WTC11 (cell line): ENCODE results near the gene SPECC1L. TPM values are rescaled to one million over a fixed set of nuclear protein-coding genes. Genes with fewer than 3 reads are reported as not detected.

Experiments used
- ATAC-seq: fragments of 200-7000 bp; cut with Tn5 transposase; 2 replicates; pipeline ENCODE4 v1.10.0; 2021; ENCODE audit warnings: mild to moderate bottlenecking, moderate library complexity
- CTCF ChIA-PET: fragments of 300-600 bp; sonication (Branson Sonifier 250); formaldehyde crosslinking; loops from one replicate; lab custom pipeline; 2021; ENCODE audit warnings: antibody characterized with exemption; lab: Charles Lee
- POLR2A ChIA-PET: fragments of 350-600 bp; sonication (Branson Sonifier 250); formaldehyde crosslinking; loops from one replicate; lab custom pipeline; 2021; ENCODE audit warnings: antibody characterized with exemption; lab: Charles Lee
- DNase-seq: peaks from one replicate; pipeline ENCODE4 v3.0.0; 2021; ENCODE audit warnings: low spot score
- H3K27ac Mint-ChIP-seq: 2 replicates; pipeline ENCODE4 v1.8.0; 2021; ENCODE audit warnings: mixed read lengths
- H3K27me3 Mint-ChIP-seq: 2 replicates; pipeline ENCODE4 v1.8.0; 2021; ENCODE audit warnings: low read depth, mild to moderate bottlenecking, moderate library complexity, mixed read lengths
- H3K36me3 Mint-ChIP-seq: 2 replicates; pipeline ENCODE4 v1.8.0; 2021; ENCODE audit warnings: mixed read lengths
- H3K4me1 Mint-ChIP-seq: 2 replicates; pipeline ENCODE4 v1.8.0; 2022; ENCODE audit warnings: mixed read lengths
- H3K4me3 Mint-ChIP-seq: 2 replicates; pipeline ENCODE4 v1.8.0; 2021; ENCODE audit warnings: mild to moderate bottlenecking, moderate library complexity, mixed read lengths
- H3K9me3 Mint-ChIP-seq: 2 replicates; pipeline ENCODE4 v1.8.0; 2021; ENCODE audit warnings: mixed read lengths
- ARID4B ChIP-seq: sonication (generic); formaldehyde crosslinking; IDR thresholded peaks from 2 replicates; pipeline ENCODE4 v1.8.0; 2023; ENCODE audit warnings: missing genetic modification reagents, mild to moderate bottlenecking, borderline replicate concordance
- CDX4 ChIP-seq: fragments of 250-450 bp; sonication (Bioruptor Pico); IDR thresholded peaks from 2 replicates; pipeline ENCODE4 v1.9.0; 2021; ENCODE audit warnings: moderate library complexity, mild to moderate bottlenecking, inconsistent platforms, borderline replicate concordance
- CREB1 ChIP-seq: sonication (generic); formaldehyde crosslinking; IDR thresholded peaks from 2 replicates; pipeline ENCODE4 v1.8.0; 2023; ENCODE audit warnings: mild to moderate bottlenecking, missing genetic modification reagents
- CTCF ChIP-seq: fragments of 200-600 bp; IDR thresholded peaks from 2 replicates; pipeline ENCODE4 v1.8.0; 2022; ENCODE audit warnings: antibody characterized with exemption
- E2F4 ChIP-seq: sonication (generic); formaldehyde crosslinking; IDR thresholded peaks from 2 replicates; pipeline ENCODE4 v1.8.1; 2022; ENCODE audit warnings: low read depth, mild to moderate bottlenecking, moderate library complexity, missing genetic modification reagents, borderline replicate concordance
- ESRRA ChIP-seq: sonication (generic); formaldehyde crosslinking; IDR thresholded peaks from 2 replicates; pipeline ENCODE4 v1.8.1; 2022; ENCODE audit warnings: mild to moderate bottlenecking, missing genetic modification reagents, borderline replicate concordance
- HMGXB4 ChIP-seq: sonication (generic); formaldehyde crosslinking; IDR thresholded peaks from 2 replicates; pipeline ENCODE4 v1.8.1; 2023; ENCODE audit warnings: mild to moderate bottlenecking, moderate library complexity, missing genetic modification reagents
- JAZF1 ChIP-seq: fragments of 250-450 bp; sonication (Bioruptor Pico); IDR thresholded peaks from 2 replicates; pipeline ENCODE4 v1.9.0; 2021; ENCODE audit warnings: moderate library complexity, mild to moderate bottlenecking, inconsistent platforms
- OVOL2 ChIP-seq: fragments of 250-450 bp; sonication (Bioruptor Pico); IDR thresholded peaks from 2 replicates; pipeline ENCODE4 v1.9.0; 2021; ENCODE audit warnings: mild to moderate bottlenecking, borderline replicate concordance
- PRDM15 ChIP-seq: sonication (generic); formaldehyde crosslinking; IDR thresholded peaks from 2 replicates; pipeline ENCODE4 v1.8.0; 2022; ENCODE audit warnings: missing genetic modification reagents
- SMAD4 ChIP-seq: sonication (generic); formaldehyde crosslinking; IDR thresholded peaks from 2 replicates; pipeline ENCODE4 v1.8.0; 2022; ENCODE audit warnings: mild to moderate bottlenecking, missing genetic modification reagents
- STAT6 ChIP-seq: sonication (generic); formaldehyde crosslinking; conservative IDR thresholded peaks from 2 replicates; pipeline ENCODE4 v1.8.1; 2023; ENCODE audit warnings: mild to moderate bottlenecking, low read depth, missing genetic modification reagents, moderate library complexity
- TP53 ChIP-seq: sonication (generic); formaldehyde crosslinking; IDR thresholded peaks from 2 replicates; pipeline ENCODE4 v1.8.1; 2023; ENCODE audit warnings: mild to moderate bottlenecking, missing genetic modification reagents
- USF1 ChIP-seq: sonication (generic); formaldehyde crosslinking; IDR thresholded peaks from 2 replicates; pipeline ENCODE4 v1.8.0; 2022; ENCODE audit warnings: mild to moderate bottlenecking, missing genetic modification reagents
- ZBTB21 ChIP-seq: sonication (generic); formaldehyde crosslinking; IDR thresholded peaks from 2 replicates; pipeline ENCODE4 v1.8.1; 2023; ENCODE audit warnings: mild to moderate bottlenecking, missing genetic modification reagents, borderline replicate concordance
- ZMAT4 ChIP-seq: fragments of 250-450 bp; sonication (Bioruptor Pico); IDR thresholded peaks from 2 replicates; pipeline ENCODE4 v1.9.0; 2021; ENCODE audit warnings: mild to moderate bottlenecking
- ZNF671 ChIP-seq: fragments of 250-450 bp; sonication (Bioruptor Pico); IDR thresholded peaks from 2 replicates; pipeline ENCODE4 v1.8.0; 2021; ENCODE audit warnings: mild to moderate bottlenecking
- total RNA-seq: library from RNA; stranded (reverse); gene quantifications from 3 replicates; pipeline ENCODE4 v1.2.3, GENCODE V29; 2021

The SPECC1L gene
- total RNA-seq, 1 experiment from 2014 or later, result 44.6 TPM

GRCh38 chr22:24326266-24326665 lies 55.6 kb downstream of the SPECC1L start (continued):
- no peak for TF ChIP-seq JAZF1 (CRISPR knock-in tag)
- no peak for TF ChIP-seq ARID4B
- TF ChIP-seq HMGXB4 (CRISPR knock-in tag), result no peak
- no peak for TF ChIP-seq CTCF
- no peak for TF ChIP-seq ESRRA (CRISPR knock-in tag)
- no peak for TF ChIP-seq SMAD4 (CRISPR knock-in tag)
- TF ChIP-seq E2F4 (CRISPR knock-in tag), result no peak
- TF ChIP-seq TP53 (CRISPR knock-in tag), result no peak
- no peak for TF ChIP-seq ZMAT4 (CRISPR knock-in tag)

GRCh38 chr22:24327832-24328231 lies 57.2 kb downstream of the SPECC1L start:
- Mint-ChIP-seq H3K27me3 (no peaks in the 10 kb centered on the region), H3K36me3 (peaks cover 36% of the 10 kb centered on the region), H3K4me1 (no peaks in the 10 kb centered on the region; the same call in 1 of the 2 replicates), H3K4me3 (no peak overlapping the region), H3K27ac (no peak overlapping the region), H3K9me3 (no peaks in the 10 kb centered on the region)
- CTCF ChIA-PET, result interaction anchor here (0.6 to 1.6 kb wide), 2 partner anchors 94 to 197 kb away, joined by 3 to 9 read pairs; no protein-coding TSS in a partner anchor
- TF ChIP-seq STAT6 (CRISPR knock-in tag), result no peak
- TF ChIP-seq OVOL2 (CRISPR knock-in tag), result no peak
- no peak for TF ChIP-seq USF1 (CRISPR knock-in tag)
- no peak for TF ChIP-seq PRDM15 (CRISPR knock-in tag)
- TF ChIP-seq ZBTB21, result no peak
- TF ChIP-seq CREB1 (CRISPR knock-in tag), result no peak
- TF ChIP-seq ZNF671 (CRISPR knock-in tag), result no peak
- TF ChIP-seq CDX4 (CRISPR knock-in tag), result no peak
- POLR2A ChIA-PET, result no interaction called here
- DNase-seq, result no peak
- ATAC-seq, result no peak
